Measurements from ENCODE around the gene GPR3.
"Not testable (repeated sequence)": the region's sequence is repeated elsewhere in the genome, so short reads cannot be mapped to it uniquely, and the experiment has no call there.

Gene GPR3

GRCh38 chr1:27400963-27401341 lies 8.5 kb downstream of the GPR3 start:
- no peak for FAIRE-seq

DNA sequence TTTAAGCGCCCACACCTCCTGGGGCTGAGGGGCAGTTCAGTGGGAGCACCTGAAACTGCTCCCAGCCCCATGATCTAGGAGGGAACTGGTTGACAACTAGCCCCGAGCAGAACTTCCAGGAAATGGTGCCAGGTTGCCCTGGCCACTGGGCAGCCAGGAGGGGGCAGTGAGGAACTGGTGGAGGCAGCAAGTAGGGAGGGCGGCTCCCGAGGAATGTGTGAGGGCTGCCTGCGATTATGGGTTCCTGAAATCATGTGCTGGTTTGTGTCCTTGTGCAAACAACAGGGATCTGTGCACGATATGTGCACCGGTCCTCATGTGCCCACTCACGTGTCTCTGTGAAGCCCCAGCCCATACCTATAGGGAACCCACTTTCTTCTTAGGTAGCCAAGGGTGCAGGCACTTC lies 9.9 kb downstream of the GPR3 start:
- FAIRE-seq, result no peak

DNA sequence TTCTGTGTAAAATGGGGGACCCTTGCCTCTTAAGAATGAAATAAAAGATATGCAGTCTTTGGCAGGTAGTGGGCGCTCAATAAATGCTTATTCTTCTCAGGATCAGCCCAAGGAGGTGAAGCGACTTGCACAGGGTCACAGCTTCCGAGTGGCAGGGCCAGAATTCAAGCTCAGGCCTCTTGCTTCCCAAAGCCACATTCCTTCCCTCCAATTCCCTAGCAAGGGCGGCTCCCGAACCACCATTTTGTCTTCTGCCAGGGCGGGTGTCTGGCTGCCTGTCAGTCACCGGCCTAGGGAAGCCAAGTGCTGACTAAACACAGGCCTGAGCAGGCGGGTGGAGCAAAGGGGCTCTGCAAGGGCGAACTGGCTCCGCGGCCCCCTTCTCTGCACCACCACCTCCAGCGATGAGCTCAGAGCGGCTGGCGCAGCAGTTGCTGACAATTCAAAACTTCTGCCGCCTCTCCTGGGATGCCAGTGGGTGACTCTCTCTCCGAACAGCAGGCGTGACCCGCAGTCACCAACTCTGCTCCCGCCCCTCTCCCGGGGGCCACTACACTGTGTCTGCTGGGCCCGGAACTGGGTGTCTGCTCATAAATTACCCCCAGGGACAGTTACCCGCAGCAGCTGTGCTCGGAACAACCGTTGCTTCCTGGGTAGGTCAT lies 10.8 kb downstream of the GPR3 start:
- FAIRE-seq, result no peak

GRCh38 chr1:27403931-27404330 lies 11.5 kb downstream of the GPR3 start:
- no peak for FAIRE-seq

DNA sequence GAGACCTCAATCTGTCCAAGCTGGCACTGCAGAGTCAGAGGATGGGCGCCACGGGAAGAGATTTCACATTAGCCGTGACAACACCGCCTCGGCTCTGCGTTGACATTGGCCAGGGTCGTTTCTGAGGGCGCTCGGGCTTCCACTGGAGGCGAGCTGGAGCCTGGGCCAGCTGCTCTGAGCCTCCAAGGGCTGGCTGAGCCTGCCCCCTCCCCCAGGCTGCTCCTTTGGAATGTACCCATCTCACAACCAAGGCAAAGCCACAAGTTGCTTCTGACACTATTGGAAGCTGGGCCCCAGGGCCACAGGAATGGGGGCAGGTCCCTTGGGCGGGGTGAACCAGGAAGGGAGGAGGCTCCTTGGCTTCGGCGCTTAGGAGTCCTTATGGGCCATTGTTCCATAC lies 12.7 kb downstream of the GPR3 start:
- no peak for FAIRE-seq

GRCh38 chr1:27405598-27406361 lies 13.4 kb downstream of the GPR3 start:
- not testable (repeated sequence) for FAIRE-seq

DNA sequence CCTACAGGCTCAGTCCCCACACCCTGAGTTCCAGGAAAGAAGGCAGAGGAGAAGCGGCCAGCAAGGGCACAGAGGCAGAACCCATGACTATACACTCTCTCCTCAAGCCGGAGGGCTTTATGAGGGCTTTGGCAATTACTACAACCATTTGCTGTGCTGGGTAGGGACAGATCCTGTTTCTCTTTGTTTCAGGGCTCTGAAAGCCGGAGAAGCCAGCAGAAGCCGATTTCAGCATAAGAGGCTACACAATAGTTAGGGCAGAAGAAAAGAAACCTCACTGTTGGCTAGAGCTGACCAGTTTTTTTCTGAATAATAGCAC lies 13.9 kb downstream of the GPR3 start:
- FAIRE-seq, result no peak

- FAIRE-seq, result not testable (repeated sequence)
Observed at GRCh38 chr1:27406791-27407190, 14.4 kb downstream of the GPR3 start.

GRCh38 chr1:27408151-27408550 lies 15.7 kb downstream of the GPR3 start:
- no peak for FAIRE-seq

DNA sequence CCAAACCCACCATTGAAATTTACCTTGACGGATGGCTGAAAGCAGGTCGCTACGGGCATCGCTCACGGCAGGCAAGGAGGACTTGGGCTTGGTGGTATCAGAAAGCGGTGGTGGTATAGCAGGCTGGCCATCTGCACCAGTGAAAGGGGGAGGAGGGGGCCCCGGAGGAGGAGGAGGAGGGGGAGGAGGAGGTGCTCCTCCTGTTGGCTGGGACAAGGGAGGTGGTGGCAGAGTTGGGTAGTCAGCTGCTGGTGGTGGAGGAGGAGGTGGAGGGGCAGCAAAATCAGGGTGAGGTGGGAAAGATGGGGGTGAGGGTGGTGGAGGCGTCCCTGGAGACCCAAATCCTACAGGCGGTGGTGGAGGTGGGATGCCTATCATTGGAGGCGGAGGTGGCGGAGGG lies 17.2 kb downstream of the GPR3 start:
- no peak for FAIRE-seq

GRCh38 chr1:27410709-27411108 lies 18.3 kb downstream of the GPR3 start:
- FAIRE-seq, result no peak

DNA sequence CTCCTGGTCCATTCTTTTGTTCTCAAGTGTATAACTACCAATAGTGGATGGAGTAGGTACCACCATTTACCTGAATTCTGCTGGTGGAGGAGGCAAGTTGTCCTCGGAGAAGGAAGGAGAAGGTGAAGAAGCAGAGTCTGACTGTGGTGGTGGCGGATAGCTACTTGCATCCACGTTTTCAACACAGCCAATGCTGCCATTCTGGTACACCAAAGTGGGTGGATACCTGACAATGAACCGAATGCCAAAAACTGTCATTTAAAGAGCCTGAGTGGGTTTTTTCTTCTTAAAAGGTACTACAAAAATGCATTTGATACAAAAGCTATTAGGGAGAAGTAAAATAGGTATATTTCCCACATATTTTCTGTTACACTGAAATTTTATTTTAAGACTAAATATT lies 20.1 kb downstream of the GPR3 start:
- no peak for FAIRE-seq

- no peak for FAIRE-seq
Observed at GRCh38 chr1:27413004-27413403, 20.6 kb downstream of the GPR3 start.

DNA sequence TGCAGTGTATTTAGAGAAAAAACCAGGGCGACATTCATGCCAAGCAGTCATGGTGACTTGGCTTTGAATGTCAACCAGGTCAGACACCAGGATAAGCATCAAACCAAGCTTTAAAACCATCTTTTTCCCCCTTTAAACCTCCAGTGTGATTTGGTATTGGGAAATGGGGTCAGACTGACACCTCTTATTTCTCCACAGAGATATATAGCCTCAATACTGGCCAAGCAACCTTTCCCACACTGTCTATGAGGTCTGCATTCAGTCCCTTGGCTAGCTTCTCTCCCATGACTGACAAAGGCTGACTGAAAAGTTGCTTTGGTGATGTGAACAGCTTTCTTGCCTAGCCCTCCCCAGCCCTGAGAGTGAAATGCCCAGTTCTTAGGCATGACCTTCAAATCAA lies 21.7 kb downstream of the GPR3 start:
- FAIRE-seq, result no peak

DNA sequence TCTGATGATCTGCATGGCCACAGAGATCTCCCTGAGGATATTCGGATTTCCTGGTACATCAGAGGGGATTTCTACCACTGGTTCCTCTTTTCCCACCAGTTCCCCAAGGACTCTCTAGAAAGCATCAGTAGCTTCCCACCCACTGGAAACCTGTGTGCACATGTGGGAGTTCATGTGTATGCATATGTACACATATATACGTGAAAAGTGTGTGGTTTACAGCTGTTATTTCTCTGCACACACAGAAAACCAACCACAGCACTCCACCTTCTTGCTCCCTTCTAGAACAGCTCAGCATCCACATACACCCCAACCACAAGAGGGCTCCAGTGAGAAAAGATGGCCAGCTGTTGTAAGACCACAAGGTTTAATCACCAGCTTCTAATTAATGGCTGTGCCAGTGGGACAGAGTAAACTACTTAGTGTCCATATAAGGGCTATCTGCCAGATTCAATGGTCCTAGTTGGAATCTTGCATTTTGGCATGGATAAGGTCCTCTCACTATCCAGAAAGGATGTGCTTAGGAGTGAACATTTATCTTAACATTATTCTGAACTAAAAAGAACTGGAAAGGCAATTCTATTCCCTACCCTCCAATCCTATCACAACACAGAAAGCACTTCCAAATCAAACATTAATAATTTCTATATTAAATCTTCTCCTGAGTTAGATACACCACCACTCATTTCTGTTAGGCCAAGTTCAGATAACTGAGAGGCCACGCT lies 24.1 kb downstream of the GPR3 start:
- no peak for FAIRE-seq

- no peak for FAIRE-seq
Observed at GRCh38 chr1:27417713-27418112, 25.3 kb downstream of the GPR3 start.

DNA sequence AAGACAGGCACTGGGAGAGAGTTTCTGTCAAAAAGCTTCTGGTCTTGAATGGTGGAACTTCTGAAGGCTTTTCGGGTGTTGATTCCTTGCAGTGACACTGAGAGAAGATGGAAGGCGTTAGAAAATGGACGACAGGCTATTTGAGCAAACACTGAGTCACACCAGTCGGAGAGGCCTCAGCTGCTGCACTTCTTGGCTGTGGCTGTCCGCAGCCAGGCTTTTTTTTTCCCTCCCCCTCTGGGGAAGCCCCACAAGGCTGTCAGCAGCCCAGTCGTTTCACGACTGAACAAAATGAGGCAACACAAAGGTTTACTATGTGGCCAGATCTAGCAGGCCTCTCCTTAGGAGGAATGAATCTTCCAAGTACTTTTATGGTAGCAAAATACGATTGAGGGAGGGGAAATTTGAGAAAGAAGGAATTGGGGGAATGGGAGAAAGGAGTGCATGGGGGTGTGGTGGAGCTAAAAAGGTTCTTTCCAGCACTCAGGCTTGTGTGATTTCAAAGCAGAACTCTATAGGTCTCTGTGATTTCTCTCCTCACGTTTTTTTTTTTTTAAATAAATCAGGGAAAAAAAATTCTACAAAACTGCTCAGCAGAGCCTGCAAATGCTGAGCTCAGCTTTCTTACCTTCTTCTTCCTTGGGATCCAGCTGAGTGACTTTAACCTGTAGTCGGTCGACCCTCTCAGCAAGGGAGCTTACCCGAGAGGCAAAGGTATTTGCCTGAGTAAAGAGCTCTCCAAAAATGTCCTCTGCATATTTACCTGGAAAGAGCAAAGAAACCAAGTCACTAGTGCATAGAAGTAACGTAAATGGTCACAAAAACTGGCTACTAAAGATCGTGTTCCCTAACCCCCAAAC lies 26.1 kb downstream of the GPR3 start:
- FAIRE-seq, result no peak

- no peak for FAIRE-seq
Observed at GRCh38 chr1:27423709-27424108, 31.3 kb downstream of the GPR3 start.

GRCh38 chr1:27427329-27427728 lies 34.9 kb downstream of the GPR3 start:
- no peak for FAIRE-seq

DNA sequence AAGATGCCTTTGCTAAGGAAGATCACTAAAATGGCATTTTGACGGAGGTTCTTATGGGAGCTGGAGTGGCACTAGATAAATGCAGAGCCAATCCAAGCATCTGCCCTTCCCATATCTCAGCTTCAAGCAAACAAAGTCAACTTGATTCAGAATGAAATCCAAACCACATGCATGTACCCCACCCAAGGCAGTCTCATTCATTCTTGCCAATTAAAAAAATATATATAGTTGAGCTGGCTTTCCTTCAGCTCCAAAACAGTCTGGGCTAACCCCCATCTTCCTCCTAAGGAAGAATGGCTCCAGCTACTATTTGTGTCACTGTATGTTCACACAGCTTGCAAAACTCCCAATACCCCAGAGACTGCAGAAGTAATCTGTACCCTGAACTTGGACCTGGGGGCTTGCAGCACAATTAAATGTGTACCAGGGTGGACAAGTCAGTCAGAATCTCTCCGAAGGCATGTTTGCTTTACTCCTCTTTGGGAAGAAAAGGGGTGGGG lies 35.4 kb downstream of the GPR3 start:
- FAIRE-seq, result no peak

- no peak for FAIRE-seq
Observed at GRCh38 chr1:27428316-27429028, 36.0 kb downstream of the GPR3 start.

DNA sequence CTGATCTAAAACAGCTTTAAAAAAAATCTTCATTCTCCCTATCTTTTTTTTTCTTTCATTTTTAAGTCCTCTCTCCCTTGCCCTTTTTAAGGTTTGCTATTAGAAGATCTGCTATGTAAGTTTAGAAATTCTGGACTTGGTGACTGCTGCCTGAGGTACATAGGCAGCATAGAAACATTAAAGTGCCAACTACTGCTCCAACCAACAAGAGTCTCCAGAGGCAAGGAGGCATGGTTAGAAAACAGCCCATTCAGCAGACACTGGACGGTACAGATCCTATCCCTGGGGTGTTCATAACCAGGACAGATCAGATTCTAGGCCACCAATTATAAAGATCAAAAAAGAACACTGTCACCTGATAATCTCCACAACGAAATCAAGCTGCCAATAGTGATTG lies 36.6 kb downstream of the GPR3 start:
- no peak for FAIRE-seq

Data from TTC549 (cell line).